Stomach (tissue), 4 donors: ENCODE measurements around the gene PRKG1.

Experiments used
- CTCF ChIP-seq, 7 experiments: fragments of 450-650 bp in 4 of 7; fragments of 200-600 bp in 3 of 7; sonication (generic) in 3 of 7; IDR thresholded peaks; one replicate each; pipeline ENCODE4 v1.5.1; 2016 to 2019; ENCODE audit warnings: antibody characterized with exemption in 7 of 7, control low read depth in 2 of 7, mild to moderate bottlenecking in 1 of 7
- EP300 ChIP-seq: sonication (generic); formaldehyde crosslinking; IDR thresholded peaks from one replicate; pipeline ENCODE4 v1.6.1; 2017; ENCODE audit warnings: antibody characterized with exemption
- POLR2A ChIP-seq, 4 donors: fragments of 450-650 bp; IDR thresholded peaks; one replicate each; pipeline ENCODE4 v1.6.1; 2016; ENCODE audit warnings: antibody characterized with exemption in 4 of 4, control low read depth in 2 of 4, mild to moderate bottlenecking in 1 of 4, moderate library complexity in 1 of 4

- TF ChIP-seq CTCF (IDR thresholded peaks at IDR 0.05) (no peak), POLR2A (IDR thresholded peaks at IDR 0.05) (no peak), EP300 (no peak)
Measured at GRCh38 chr10:51733057-51733456, 658.8 kb downstream of the PRKG1 start.
